ENCODE data around the gene TMEM72. TPM values are rescaled to one million over a fixed set of nuclear protein-coding genes. Genes with fewer than 3 reads are reported as not detected.
A peak's percentile ranks its signal among the peaks of the same experiment; 100 is the strongest.

Gene TMEM72
- polyA plus RNA-seq, 2 of the 4 experiments (the other 2 are of a cell fraction): not detected

DNA sequence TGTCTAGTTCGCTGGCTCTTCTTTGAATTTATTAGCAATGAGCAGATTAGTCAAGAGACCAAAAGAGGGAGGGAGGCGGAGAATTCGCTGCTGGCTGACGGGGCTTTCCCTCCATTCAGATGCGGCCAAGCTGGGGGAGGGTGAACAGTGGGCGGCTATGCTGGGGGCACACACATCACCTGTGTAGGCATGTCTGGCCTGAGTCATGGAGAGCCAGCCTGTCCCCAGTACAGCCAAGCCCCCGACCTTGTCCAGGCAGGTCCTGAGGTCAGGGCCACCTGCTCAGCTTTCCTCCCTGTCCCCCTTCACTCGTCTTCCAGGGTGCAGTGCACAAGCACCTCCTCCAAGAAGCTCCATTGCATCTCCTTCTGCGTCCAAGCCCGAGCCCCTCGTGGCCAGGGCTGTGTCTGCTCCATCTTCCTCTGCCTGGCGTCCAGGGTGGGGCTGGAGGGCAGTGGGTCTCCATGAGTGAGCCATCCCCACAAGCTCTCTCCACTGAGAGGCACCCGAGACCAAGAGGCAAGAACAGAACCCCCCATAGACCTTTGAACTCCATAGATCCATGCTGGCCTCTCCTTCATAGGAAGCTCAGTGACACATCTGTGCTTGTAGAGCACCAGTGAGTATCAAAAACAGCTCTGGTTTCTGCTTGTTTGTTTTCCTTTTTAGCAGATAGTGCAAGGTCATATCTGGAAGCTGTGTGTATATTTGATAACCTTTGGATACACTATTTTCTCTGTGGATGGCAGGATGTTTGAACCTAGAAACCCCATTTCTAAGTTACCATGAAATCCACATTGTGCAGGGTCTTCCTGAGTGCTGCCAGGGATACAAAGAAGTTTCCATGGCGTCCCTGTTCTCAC lies 69.4 kb downstream of the TMEM72 start:
- Histone ChIP-seq H3K4me2 (peak overlapping the region; percentile 59), H3K4me3 (no peak overlapping the region), H3K4me1 (peaks cover 63% of the 10 kb centered on the region), H3K9me3 (no peaks in the 10 kb centered on the region), H3K27ac (peak overlapping the region; percentile 82 to 92)
- no peak for FAIRE-seq
- DNase-seq (ENCODE audit: low read depth in 1 of 2, low spot score in 1 of 2): no peak
- CTCF ChIA-PET: interaction anchor here (0.8 to 9.7 kb wide), 10 partner anchors 9 to 116 kb away, joined by 3 to 69 read pairs (median 4); no protein-coding TSS in a partner anchor
- ATAC-seq: no peak
- TF ChIP-seq ZSCAN20 (CRISPR knock-in tag; IDR thresholded peaks at IDR 0.05) (no peak), JUNB (IDR thresholded peaks at IDR 0.05) (no peak), RFX5 (IDR thresholded peaks at IDR 0.05) (no peak), POLR2AphosphoS2 (conservative IDR thresholded peaks at IDR 0.05; ENCODE audit: low read length) (no peak)
- TF ChIP-seq, protein P1, sequence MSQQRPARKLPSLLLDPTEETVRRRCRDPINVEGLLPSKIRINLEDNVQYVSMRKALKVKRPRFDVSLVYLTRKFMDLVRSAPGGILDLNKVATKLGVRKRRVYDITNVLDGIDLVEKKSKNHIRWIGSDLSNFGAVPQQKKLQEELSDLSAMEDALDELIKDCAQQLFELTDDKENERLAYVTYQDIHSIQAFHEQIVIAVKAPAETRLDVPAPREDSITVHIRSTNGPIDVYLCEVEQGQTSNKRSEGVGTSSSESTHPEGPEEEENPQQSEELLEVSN (IDR thresholded peaks at IDR 0.05; ENCODE audit: borderline replicate concordance, low read depth): no peak
- POLR2A ChIA-PET: interaction anchor here (0.6 kb wide), 1 partner anchor 27 kb away, joined by 3 read pairs; no protein-coding TSS in a partner anchor
- WGBS (ENCODE audit: missing lambda C conversion rate): 82% methylated on average over 13 of the region's 14 CpGs

DNA sequence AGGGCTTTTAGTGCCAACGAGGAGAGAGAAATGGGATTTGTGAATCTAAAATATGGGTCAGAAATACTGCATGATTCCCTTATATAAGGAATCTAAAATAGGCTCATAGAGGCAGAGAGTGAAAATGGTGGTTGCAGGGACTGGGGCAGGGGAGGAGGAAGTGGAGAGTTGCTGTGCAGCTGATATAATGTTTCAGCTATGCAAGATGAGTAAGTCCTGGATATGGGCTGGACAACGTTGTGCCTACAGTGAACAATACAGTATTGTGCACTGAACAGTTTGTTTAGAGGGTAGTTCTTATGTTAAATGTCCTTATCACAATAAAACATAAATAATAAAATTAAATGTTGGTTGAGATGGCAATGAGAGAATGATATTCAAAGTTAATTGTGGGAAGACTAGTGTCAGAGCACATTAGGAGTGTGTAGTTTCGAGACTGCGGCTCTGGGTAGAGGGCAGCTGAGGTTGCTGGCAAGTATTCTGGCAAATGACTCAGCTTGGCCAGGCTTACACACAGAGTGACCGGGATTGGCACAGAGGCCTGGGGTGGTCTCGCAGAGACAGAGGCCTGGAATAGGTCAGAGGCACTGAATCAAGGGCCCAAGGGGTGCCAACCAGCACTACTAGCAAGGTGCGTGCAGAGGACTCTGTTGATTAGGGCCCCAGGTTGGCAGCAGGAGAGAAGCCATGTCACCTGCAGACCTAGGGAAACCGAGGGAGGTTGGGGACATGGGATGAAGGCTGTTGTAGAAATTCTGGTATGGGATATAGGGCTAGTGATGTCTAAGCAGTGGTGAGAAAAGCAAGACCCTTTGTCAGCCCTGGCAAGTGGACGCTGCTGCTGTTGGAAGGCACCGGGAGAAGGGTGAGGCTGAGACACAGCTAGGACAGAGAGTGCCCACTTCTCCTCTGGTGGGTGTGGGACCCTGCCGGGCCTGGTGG lies 70.3 kb downstream of the TMEM72 start:
- FAIRE-seq: no peak
- POLR2A ChIA-PET: interaction anchor here (0.6 kb wide), 1 partner anchor 28 kb away, joined by 3 read pairs; no protein-coding TSS in a partner anchor
- H3K4me3 ChIP-seq: no peak overlapping the region
- 49% methylated on average over 11 of the region's 11 CpGs for WGBS (ENCODE audit: missing lambda C conversion rate)
- H3K4me1 ChIP-seq: peaks cover 58% of the 10 kb centered on the region
- H3K9me3 ChIP-seq: no peaks in the 10 kb centered on the region
- peak; percentile 63 to 79 for DNase-seq (ENCODE audit: low read depth in 1 of 2, low spot score in 1 of 2)
- CTCF ChIA-PET: interaction anchor here (0.8 to 9.7 kb wide), 11 partner anchors 8 to 117 kb away, joined by 3 to 69 read pairs (median 4); no protein-coding TSS in a partner anchor
- H3K27ac ChIP-seq: peak overlapping the region; percentile 82 to 92
- ATAC-seq: peak; percentile 84 to 89
- H3K4me2 ChIP-seq: peak overlapping the region; percentile 59
- TF ChIP-seq HOXB13 (CRISPR knock-in tag; IDR thresholded peaks at IDR 0.05; ENCODE audit: low read depth): 0 out of 2 replicates have a peak, but pooled peaks have one; percentile 12
- peak; percentile 41 for TF ChIP-seq JUNB (IDR thresholded peaks at IDR 0.05)
- TF ChIP-seq, protein P2, sequence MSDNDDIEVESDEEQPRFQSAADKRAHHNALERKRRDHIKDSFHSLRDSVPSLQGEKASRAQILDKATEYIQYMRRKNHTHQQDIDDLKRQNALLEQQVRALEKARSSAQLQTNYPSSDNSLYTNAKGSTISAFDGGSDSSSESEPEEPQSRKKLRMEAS (IDR thresholded peaks at IDR 0.05): no peak
- no peak for TF ChIP-seq NR3C1 (IDR thresholded peaks at IDR 0.05)
- peak in 1 of 2 experiments; percentile 34; a peak in 1 of 5 replicates for TF ChIP-seq JUN (IDR thresholded peaks at IDR 0.05)
- TF ChIP-seq FOSL2 (IDR thresholded peaks at IDR 0.05): no peak; the same call in 1 of the 2 replicates
- TF ChIP-seq FOSL2 (CRISPR knock-in tag; IDR thresholded peaks at IDR 0.05): peak; percentile 71

DNA sequence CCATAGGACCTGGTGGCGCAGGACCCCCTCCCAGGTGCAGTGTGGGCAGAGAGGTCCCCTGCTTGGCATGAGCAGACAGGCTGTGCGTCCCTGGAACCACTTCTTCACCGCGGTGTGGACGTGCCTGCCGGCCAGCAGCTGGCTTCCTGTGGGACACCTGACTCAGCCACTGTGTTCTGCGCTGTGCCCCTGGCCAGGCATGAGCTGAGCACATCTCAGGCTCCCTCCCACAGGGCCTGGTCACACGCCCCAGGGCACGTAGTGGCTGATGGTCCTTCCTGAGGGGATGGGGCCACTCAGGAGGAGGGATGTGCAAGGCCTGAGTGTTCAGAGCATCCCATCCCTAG lies 71.0 kb downstream of the TMEM72 start:
- 91% methylated on average over 9 of the region's 9 CpGs for WGBS (ENCODE audit: missing lambda C conversion rate)
- CTCF ChIA-PET: interaction anchor here (1.5 to 9.7 kb wide), 2 partner anchors 27 to 50 kb away, joined by 3 to 69 read pairs; no protein-coding TSS in a partner anchor
- POLR2A ChIA-PET: no interaction called here
- TF ChIP-seq RFX5 (IDR thresholded peaks at IDR 0.05): no peak
- no peak for TF ChIP-seq HOXB5 (CRISPR knock-in tag; IDR thresholded peaks at IDR 0.05)
- no peak for TF ChIP-seq MAFK (IDR thresholded peaks at IDR 0.05; ENCODE audit: partially characterized antibody)
- no peak for TF ChIP-seq TP53 (CRISPR knock-in tag; IDR thresholded peaks at IDR 0.05)
- TF ChIP-seq EP300 (IDR thresholded peaks at IDR 0.05): no peak
- TF ChIP-seq RARB (CRISPR knock-in tag; IDR thresholded peaks at IDR 0.05): no peak
- TF ChIP-seq NPAS2 (CRISPR knock-in tag; IDR thresholded peaks at IDR 0.05; ENCODE audit: borderline replicate concordance): no peak
- TF ChIP-seq, protein P3, sequence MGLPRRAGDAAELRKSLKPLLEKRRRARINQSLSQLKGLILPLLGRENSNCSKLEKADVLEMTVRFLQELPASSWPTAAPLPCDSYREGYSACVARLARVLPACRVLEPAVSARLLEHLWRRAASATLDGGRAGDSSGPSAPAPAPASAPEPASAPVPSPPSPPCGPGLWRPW (IDR thresholded peaks at IDR 0.05): no peak
- TF ChIP-seq FOSL2 (IDR thresholded peaks at IDR 0.05): no peak
- no peak for TF ChIP-seq FOSL2 (CRISPR knock-in tag; IDR thresholded peaks at IDR 0.05)
- TF ChIP-seq EHF (CRISPR knock-in tag; IDR thresholded peaks at IDR 0.05): no peak
- no peak for TF ChIP-seq TFCP2L1 (CRISPR knock-in tag; IDR thresholded peaks at IDR 0.05)
- TF ChIP-seq HOXB13 (CRISPR knock-in tag; IDR thresholded peaks at IDR 0.05; ENCODE audit: low read depth): no peak
- no peak for TF ChIP-seq SMC3 (IDR thresholded peaks at IDR 0.05)
- TF ChIP-seq JUN (IDR thresholded peaks at IDR 0.05): no peak
- no peak for TF ChIP-seq NR3C1 (IDR thresholded peaks at IDR 0.05)
- no peak for TF ChIP-seq RAD21 (conservative IDR thresholded peaks at IDR 0.05 in 1 of 2, IDR thresholded peaks at IDR 0.05 in 1 of 2)
- peaks cover 58% of the 10 kb centered on the region for H3K4me1 ChIP-seq
- no peaks in the 10 kb centered on the region for H3K9me3 ChIP-seq
- peak overlapping the region; percentile 59 for H3K4me2 ChIP-seq
- FAIRE-seq (no peak), ATAC-seq (no peak), DNase-seq (ENCODE audit: low read depth in 1 of 2, low spot score in 1 of 2) (no peak)
- peak overlapping the region; percentile 82 to 92 for H3K27ac ChIP-seq
- H3K4me3 ChIP-seq: no peak overlapping the region
